ENCODE data around the gene IPO7.

Gene IPO7

GRCh38 chr11:9490376-9490775, 105.9 kb downstream of the IPO7 start:
- DNase-seq (ENCODE audit: low spot score): no peak

- DNase-seq (ENCODE audit: low spot score): no peak
Observed at GRCh38 chr11:9493492-9493891, 109.0 kb downstream of the IPO7 start.

GRCh38 chr11:9494316-9494715, 109.9 kb downstream of the IPO7 start:
- no peak for DNase-seq (ENCODE audit: low spot score)

GRCh38 chr11:9495803-9496514, 111.5 kb downstream of the IPO7 start:
- DNase-seq (ENCODE audit: low spot score): no peak

All from NAMALWA (cell line).